ENCODE results near the gene PSMC1. TPM values are rescaled to one million over a fixed set of nuclear protein-coding genes. Genes with fewer than 3 reads are reported as not detected.

PSMC1 gene
- total and polyA plus RNA-seq, 2 experiments from 2014 or later, result 112 to 139 TPM

DNA sequence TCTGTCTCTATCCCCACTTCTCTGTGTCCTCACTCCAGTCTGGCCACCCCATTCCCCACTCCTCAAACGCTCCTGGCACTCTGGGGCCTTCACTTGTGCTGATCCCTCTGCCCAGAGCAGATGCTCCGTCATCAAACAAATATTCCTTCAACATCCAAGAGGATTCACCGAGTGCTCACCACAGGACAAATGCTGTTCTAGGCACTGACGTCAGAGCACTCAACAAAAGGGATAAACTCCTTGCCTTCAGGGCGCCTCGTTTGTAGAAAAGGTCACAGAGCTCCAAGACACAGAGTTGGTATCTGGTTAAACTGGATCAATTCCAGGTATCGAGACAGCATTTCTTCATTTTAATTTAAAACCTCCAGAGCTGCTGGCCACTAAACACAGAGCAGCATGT is 35.3 kb downstream of the PSMC1 start (continued):
- TF ChIP-seq, protein P1, sequence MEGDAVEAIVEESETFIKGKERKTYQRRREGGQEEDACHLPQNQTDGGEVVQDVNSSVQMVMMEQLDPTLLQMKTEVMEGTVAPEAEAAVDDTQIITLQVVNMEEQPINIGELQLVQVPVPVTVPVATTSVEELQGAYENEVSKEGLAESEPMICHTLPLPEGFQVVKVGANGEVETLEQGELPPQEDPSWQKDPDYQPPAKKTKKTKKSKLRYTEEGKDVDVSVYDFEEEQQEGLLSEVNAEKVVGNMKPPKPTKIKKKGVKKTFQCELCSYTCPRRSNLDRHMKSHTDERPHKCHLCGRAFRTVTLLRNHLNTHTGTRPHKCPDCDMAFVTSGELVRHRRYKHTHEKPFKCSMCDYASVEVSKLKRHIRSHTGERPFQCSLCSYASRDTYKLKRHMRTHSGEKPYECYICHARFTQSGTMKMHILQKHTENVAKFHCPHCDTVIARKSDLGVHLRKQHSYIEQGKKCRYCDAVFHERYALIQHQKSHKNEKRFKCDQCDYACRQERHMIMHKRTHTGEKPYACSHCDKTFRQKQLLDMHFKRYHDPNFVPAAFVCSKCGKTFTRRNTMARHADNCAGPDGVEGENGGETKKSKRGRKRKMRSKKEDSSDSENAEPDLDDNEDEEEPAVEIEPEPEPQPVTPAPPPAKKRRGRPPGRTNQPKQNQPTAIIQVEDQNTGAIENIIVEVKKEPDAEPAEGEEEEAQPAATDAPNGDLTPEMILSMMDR (conservative IDR thresholded peaks at IDR 0.05; ENCODE audit: low read depth in 2 of 2), result no peak
- TF ChIP-seq JUNB (IDR thresholded peaks at IDR 0.05; ENCODE audit: unreplicated experiment), result no peak
- TF ChIP-seq, protein P2, sequence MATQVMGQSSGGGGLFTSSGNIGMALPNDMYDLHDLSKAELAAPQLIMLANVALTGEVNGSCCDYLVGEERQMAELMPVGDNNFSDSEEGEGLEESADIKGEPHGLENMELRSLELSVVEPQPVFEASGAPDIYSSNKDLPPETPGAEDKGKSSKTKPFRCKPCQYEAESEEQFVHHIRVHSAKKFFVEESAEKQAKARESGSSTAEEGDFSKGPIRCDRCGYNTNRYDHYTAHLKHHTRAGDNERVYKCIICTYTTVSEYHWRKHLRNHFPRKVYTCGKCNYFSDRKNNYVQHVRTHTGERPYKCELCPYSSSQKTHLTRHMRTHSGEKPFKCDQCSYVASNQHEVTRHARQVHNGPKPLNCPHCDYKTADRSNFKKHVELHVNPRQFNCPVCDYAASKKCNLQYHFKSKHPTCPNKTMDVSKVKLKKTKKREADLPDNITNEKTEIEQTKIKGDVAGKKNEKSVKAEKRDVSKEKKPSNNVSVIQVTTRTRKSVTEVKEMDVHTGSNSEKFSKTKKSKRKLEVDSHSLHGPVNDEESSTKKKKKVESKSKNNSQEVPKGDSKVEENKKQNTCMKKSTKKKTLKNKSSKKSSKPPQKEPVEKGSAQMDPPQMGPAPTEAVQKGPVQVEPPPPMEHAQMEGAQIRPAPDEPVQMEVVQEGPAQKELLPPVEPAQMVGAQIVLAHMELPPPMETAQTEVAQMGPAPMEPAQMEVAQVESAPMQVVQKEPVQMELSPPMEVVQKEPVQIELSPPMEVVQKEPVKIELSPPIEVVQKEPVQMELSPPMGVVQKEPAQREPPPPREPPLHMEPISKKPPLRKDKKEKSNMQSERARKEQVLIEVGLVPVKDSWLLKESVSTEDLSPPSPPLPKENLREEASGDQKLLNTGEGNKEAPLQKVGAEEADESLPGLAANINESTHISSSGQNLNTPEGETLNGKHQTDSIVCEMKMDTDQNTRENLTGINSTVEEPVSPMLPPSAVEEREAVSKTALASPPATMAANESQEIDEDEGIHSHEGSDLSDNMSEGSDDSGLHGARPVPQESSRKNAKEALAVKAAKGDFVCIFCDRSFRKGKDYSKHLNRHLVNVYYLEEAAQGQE (IDR thresholded peaks at IDR 0.05; ENCODE audit: unreplicated experiment), result no peak
- no peak for TF ChIP-seq ZNF114 (CRISPR knock-in tag; IDR thresholded peaks at IDR 0.05)

DNA sequence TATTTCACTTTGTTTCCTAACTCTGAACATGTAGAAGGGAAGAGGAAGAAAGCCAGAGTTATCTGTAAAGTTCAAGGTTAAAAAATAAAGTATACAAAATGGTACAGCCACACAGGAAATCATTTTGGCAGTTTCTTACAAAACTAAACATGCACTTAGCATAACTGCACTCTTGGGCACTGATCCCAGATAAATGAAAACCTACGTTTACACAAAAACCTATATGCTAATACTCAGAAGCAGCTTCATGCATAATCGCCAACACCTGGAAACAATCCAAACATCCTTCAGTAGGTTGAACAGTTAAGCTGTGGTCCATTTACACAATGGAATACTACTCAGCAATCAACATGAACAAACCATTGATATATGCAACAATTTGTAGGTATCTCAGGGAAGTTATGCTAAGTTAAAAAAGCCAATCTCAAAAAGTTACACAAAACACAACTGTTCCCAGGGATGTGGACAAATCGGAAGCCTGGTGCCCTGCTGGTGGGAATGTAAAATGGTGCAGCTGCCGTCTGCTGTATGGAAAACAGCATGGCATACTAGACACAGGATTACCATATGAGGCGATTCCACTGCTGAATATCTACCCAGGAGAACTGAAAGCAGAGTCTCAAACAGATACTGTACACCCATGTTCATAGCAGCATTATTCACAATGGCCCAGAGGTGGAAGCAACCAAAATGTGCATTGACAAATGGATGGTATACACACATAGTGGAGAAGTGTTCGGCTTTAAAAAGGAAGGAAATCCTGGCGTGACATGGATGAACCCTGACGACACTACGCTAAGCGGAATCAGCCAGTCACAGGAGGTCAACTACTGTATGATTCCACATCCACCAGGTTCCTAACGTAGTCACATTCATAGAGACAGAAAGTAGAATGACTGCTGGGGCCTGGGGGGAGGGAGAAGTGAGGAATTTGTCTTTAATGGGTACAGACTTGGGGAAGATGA is 37.7 kb downstream of the PSMC1 start:
- Histone ChIP-seq H3K27me3 (ENCODE audit: insufficient read depth) (no peaks in the 10 kb centered on the region), H3K27ac (ENCODE audit: low read depth) (no peak overlapping the region), H3K36me3 (ENCODE audit: insufficient read depth) (no peaks in the 10 kb centered on the region; the same call in 1 of the 2 replicates), H3K4me2 (no peak overlapping the region), H3K4me3 (no peak overlapping the region), H2AFZ (no peak overlapping the region), H3K4me1 (ENCODE audit: insufficient read depth) (no peaks in the 10 kb centered on the region), H4K20me1 (replicated peaks; ENCODE audit: insufficient read depth) (0 out of 2 replicates have a peak, but pooled peaks cover 3% of the 10 kb centered on the region), H3F3A (replicated peaks; ENCODE audit: low read depth) (no peaks in the 10 kb centered on the region), H3K79me2 (replicated peaks; ENCODE audit: insufficient read depth) (no peaks in the 10 kb centered on the region), H3K9me2 (ENCODE audit: insufficient read depth) (no peaks in the 10 kb centered on the region)
- no peak overlapping the region for H3K27ac Mint-ChIP-seq
- peaks cover 6% of the 10 kb centered on the region for H3K27me3 Mint-ChIP-seq (ENCODE audit: insufficient read depth, low read depth, poor library complexity)
- no peaks in the 10 kb centered on the region for H3K9me3 Mint-ChIP-seq
- no peak overlapping the region for H3K4me3 Mint-ChIP-seq
- no peak for ATAC-seq
- TF ChIP-seq EZH2phosphoT487 (IDR thresholded peaks at IDR 0.05; ENCODE audit: unreplicated experiment) (no peak), ZNF331 (CRISPR knock-in tag; IDR thresholded peaks at IDR 0.05; ENCODE audit: low read depth) (no peak)
- TF ChIP-seq, protein P1 (conservative IDR thresholded peaks at IDR 0.05; ENCODE audit: low read depth in 2 of 2), result peak in 1 of 2 experiments; percentile 27; a peak in 2 of 4 replicates
- peaks cover 21% of the 10 kb centered on the region for H3K4me1 Mint-ChIP-seq
- peaks cover 41% of the 10 kb centered on the region for H3K36me3 Mint-ChIP-seq (ENCODE audit: low read depth)
- DNase-seq (ENCODE audit: low spot score), result no peak

All from GM23338 (cell line).